Measurements from ENCODE around the gene DCAF16.

DCAF16 gene

DNA sequence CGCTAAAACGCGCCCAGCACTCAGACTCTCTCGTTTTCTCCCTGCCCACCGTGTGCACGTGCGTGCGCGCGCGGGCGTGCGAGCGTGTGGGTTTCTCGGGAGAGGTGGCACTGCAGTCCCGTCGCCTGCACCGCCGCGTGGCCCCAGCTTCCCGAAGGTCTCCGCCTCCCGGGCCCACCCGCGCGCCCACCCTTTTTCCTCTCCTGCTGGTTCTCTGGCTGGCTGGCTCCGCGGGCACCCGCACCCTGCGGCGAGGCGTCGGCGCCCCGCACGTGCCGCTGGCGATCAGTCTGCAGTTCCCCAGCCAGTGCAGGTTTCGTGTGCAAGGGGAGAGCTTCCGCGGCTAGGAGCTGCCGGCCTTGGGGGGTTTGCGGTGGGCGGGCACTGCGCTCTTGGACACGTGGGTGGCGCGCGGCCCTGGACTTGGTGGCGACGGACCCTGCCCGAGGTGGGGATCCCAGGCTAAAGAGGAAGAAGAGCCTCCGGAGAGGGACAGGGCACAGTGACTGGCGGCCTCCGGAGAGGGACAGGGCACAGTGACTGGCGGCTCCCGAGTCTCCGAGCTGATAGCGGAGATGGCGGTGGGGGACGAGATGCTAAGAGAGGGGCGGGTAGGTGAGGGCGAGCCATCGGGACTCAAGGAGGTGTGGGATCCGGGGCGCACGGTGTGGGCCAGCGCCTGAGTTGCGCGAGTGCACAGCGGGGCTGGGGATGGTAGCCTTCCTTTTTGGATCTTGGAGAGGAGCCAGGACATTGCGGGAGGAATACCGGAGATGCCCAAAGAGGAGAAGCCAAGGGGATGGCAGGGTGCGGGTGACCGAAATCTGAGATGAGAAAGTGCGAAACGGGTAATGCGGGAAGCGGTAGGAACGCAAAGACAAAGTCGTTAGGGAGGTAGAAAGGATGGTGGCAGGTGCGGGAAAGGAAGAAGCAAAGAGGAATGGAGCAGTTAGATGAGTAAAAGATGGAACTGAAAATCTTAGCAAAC lies 29.0 kb downstream of the DCAF16 start, which contains the start of gene FAM184B:
FAM184B (minus strand) TSS at position 322 of the 988 bp plus-strand sequence. CDS start 322 bp downstream, outside the sequence.
- DNase-seq = peak; percentile 8

DNA sequence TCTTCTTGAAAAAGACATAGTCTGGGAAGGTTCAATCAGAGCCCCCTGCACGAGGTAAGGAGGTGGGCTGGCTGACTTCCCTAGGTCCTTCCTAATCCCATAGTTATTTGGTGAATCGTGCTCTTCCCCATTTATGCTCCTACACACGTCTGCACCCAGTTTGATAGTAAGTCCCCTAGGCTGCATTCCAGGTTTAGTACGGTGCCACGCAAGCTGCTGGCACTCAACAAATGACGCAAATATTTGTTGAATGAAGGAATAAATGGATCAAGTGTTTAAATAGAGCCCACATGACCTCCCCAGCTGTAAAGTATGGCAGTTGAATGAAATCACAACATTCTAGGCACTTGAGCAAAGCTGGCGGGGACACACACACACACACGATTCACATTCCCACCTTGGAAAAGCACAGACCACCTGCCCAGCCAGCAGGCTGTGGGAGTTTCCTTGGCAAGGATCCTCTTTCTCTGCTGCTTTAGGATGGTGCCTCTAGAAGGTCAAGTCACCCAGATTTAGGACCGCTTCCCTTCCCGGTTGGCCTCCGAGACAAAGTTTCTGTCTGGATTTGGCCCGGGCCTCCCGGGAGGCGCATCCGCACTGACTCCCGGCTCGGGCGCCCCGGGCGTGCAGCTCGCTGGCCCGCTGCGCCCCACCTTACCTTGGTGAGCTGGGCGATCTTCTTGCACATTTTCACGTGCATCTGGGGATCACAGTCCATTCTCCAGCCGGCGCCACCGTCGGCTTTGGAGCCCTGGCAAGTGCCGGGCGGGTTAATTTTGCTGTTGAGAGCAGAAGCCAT lies 29.9 kb downstream of the DCAF16 start:
- DNase-seq = peak; percentile 41

DNA sequence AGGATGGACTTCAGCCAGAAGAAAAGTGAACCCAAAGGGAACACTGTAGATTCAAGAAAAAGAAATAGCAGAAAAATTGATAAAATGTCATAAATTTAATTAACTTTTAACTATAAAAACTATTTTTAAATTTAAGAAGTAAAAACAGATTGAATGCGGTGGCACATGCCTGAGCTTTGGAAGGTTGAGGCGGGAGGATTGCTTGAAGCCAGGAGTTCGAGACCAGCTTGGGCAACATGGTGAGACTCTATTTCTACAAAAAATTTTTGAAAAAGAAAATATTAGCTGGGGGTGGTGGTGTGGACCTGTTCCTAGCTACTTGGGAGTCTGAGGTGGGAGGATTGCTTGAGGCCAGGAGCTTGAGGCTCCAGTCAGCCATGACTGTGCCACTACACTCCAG lies 32.1 kb downstream of the DCAF16 start:
- DNase-seq = no peak

GRCh38 chr4:17773135-17773698 lies 37.3 kb downstream of the DCAF16 start:
- no peak for DNase-seq

- no peak for DNase-seq
Measured at GRCh38 chr4:17771284-17771908, 39.2 kb downstream of the DCAF16 start.

- DNase-seq = no peak
Measured at GRCh38 chr4:17770845-17771244, 39.7 kb downstream of the DCAF16 start.

- no peak for DNase-seq
Measured at GRCh38 chr4:17769406-17770174, 41.0 kb downstream of the DCAF16 start.

DNA sequence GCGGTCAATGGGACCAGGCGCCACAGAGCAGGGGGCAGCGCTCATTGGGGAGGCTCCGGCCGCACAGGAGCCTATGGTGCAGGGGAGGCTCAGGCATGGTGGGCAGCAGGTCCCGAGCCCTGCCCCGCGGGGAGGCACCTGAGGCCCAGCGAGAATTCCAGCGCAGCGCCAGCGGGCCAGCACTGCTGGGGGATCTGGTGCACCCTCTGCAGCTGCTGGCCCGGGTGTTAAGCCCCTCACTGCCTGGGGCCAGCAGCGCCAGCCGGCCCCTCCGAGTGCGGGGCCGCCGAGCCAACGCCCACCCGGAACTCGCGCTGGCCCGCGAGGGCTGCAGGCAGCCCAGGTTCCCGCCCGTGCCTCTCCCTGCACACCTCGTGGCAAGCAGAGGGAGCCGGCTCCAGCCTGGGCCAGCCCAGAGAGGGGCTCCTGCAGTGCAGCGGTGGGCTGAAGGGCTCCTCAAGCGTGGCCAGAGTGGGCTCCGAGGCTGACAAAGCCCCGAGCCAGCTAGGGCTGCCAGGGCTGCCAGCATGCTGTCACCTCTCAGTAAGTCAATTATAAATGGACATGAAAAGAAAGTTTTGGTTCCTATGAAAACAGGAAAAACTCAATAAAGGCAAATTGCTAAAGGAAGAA lies 43.6 kb downstream of the DCAF16 start:
- DNase-seq = no peak

DNA sequence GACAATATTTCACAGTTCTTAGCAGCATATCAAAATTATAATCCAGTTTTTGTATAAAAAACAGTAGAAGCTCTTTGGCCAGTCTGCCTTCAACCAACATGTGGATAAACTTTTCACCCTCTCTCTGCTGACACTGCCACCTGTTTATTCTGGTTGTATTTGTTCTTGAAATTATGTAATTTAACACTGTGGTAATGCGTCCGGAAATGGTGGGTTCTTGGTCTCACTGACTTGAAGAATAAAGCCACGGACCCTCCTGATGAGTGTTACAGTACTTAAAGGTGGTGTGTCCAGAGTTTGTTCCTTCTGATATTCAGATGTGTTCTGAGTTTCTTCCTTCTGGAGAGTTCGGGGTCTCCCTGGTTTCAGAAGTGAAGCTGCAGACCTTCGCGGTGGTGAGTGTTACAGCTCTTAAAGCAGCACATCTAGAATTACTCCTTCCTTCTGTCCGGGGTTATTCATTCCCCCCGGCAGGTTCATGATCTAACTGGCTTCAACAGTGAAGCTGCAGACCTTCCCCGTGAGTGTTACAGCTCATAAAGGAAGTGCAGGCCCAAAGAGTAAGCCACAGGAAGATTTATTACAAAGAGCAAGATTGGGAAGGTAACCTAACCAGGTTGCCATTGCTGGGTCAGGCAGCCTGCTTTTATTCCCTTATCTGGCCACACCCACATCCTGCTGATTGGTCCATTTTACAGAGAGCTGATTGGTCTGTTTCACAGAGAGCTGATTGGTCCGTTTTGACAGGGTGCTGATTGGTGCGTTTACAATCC lies 44.9 kb downstream of the DCAF16 start:
- no peak for DNase-seq

DNA sequence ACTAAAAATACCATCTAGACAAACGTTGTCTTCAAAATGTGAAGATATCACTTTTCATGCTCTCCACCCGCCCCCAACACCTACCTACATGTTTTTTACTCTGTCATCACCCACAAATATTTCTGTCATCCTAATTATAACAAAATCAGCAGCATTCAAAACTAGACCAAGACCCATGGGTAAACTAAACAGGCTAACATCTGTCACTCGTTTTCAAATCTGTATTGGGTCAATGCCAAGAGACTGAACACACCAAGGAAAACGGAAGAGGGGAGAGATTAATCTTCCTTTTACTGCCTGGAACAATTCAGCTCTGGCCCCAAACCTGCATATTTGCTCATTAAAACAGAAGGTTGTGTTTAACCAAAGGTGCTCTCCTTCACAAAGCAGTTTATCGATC lies 46.6 kb downstream of the DCAF16 start:
- no peak for DNase-seq

DNA sequence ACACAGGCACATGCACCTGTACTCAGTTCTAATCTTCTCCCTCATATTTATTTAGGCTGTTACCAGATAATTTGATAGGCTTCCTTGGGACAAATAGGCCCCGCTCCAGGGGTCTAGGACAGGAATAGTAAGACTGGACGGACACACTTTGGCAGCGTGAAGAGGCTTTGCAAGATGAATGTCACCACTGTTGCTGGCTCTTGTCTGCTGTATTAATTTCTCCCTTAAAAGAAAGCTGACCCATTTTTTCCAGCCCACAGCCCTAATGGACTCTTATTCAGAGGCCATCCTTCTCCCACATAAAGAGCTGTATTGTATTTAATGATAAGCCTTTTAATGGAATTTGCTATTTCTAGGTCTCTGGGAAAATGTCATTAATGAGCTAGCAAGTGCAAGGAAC lies 47.1 kb downstream of the DCAF16 start:
- no peak for DNase-seq

DNA sequence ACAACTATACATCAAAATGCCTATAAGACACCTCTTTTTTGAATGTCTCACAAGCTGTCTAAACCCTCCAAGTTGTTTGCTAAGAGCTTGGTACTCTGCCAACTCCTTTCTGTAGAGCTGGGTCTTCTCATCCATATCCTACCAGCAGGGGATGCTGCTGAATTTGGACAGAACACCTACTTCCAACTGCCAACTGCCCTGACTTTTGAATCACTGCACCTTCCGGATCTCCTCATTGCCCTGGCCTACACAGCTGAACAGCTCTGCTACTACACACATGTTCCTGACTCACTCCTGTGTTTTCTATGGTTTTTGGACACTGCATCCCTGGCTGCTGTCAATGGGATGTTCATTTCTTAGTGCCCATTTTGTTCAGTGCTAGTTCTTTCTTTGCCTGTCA lies 47.8 kb downstream of the DCAF16 start:
- DNase-seq = no peak

DNA sequence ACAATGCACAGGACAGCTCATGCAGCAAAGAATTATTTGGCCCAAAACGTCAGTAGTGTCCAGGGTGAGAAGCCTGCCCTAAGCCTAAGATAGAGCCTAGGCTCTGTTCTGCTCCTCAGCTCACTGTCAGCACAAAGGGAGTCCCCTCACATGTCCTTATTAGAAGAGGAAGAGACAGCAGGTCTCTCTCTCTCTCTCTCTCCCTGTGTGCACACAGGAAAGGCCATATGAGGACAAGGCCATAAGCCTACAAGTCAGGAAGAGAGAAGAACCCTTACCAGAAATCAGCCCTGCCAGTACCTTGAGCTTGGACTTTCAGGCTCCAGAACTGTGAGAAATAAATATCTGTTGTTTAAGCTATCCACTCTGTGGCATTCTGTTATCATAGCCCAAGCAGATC lies 49.5 kb downstream of the DCAF16 start:
- no peak for DNase-seq

GRCh38 chr4:17760626-17761025 lies 49.9 kb downstream of the DCAF16 start:
- no peak for DNase-seq

GRCh38 chr4:17758485-17758884 lies 52.1 kb downstream of the DCAF16 start:
- peak; percentile 24 for DNase-seq

- DNase-seq = no peak
Measured at GRCh38 chr4:17757621-17758020, 52.9 kb downstream of the DCAF16 start.

- no peak for DNase-seq
Measured at GRCh38 chr4:17753646-17754045, 56.9 kb downstream of the DCAF16 start.
